GM18505 (cell line): ENCODE results near the gene CYSTM1.
"Not testable (repeated sequence)": the region's sequence is repeated elsewhere in the genome, so short reads cannot be mapped to it uniquely, and the experiment has no call there.

Source experiments
- ATAC-seq: cut with Tn5 transposase; IDR thresholded peaks from one replicate; pipeline ENCODE4 v1.9.1; 2021; ENCODE audit not compliant: unreplicated experiment
- POLR2A ChIP-seq: IDR thresholded peaks from 4 replicates; pipeline ENCODE4 v1.6.1; 2011; ENCODE audit warnings: borderline replicate concordance; ENCODE audit not compliant: insufficient read depth, insufficient read length; ENCODE audit errors: extremely low read depth

CYSTM1 gene

DNA sequence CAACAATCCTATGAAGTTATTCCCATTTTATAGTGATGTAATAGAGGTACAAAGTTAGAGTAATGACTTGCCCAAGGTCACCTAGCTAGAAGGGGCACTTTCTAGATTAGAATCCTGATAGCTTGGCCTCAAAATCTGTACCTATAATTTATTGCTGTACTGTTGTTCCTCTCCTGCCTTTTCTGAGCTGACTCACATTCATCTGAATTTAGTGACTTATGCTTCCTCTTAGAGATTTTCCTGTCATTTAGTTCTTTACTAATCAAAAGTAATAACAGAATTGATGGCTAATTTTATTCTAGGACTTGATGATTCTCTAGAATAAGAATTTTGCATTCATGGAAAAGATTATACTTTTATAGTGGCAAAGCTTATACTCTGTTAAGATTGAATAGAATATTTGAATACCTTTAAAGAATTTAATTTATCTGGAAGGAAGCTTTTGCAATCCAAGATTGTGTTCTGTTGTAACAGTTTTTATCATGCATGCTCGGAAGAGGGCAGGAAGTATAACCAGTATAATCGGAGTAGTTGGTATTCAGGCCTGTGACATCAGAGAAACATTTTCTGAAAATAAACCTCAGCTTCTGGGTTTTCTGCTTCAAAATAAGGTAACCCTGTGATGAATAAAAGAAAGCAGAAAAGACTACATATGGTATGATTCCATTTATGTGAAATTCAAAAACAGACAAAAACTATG, 21.3 kb downstream of the CYSTM1 start:
- no peak for TF ChIP-seq POLR2A
- ATAC-seq, result no peak

DNA sequence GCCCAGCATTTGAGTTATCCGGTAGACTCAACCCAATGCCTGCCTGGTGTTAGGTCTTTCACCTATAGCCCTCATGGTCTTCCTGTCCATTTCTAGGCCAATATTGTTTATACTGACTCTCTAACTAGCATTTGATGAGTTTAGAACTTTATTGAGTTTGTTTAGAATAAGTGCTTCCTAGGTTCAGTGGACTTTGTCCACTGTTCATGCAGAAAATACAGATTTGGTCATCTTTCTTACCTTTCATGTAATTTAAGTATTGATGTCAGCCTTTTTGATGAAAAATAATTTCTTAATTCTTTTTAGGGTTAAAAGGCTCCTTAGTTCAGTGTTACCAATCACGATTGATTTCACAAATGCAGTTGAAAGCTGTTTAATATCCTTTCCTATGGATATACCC, 22.0 kb downstream of the CYSTM1 start:
- no peak for ATAC-seq
- no peak for TF ChIP-seq POLR2A

DNA sequence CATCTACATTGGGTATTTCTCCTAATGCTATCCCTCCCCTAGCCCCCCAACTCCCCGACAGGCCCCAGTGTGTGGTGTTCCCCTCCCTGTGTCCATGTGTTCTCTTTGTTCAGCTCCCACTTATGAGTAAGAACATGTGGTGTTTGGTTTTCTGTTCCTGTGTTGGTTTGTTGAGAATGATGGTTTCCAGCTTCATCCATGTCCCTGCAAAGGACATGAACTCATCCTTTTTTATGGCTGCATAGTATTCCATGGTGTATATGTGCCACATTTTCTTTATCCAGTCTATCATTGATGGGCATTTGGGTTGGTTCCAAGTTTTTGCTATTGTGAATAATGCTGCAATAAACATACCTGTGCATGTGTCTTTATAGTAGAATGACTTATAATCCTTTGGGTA, 23.9 kb downstream of the CYSTM1 start:
- ATAC-seq, result not testable (repeated sequence)

DNA sequence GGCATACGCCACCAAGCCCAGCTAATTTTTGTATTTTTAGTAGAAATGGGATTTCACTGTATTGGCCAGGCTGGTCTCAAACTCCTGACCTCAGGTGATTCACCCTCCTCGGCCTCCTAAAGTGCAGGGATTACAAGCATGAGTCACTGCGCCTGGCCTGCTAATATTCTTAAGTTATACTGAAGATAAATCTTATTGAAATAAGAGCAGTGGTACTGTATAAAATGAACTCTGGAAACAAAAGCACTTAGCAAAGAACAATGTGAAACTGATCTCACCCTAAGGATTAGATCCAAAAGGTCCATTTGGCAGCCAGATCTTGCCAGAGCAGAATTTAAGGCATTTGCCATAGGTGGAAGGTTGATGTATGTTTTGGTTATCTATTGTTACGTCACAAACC, 27.1 kb downstream of the CYSTM1 start:
- ATAC-seq, result no peak
- TF ChIP-seq POLR2A, result no peak

DNA sequence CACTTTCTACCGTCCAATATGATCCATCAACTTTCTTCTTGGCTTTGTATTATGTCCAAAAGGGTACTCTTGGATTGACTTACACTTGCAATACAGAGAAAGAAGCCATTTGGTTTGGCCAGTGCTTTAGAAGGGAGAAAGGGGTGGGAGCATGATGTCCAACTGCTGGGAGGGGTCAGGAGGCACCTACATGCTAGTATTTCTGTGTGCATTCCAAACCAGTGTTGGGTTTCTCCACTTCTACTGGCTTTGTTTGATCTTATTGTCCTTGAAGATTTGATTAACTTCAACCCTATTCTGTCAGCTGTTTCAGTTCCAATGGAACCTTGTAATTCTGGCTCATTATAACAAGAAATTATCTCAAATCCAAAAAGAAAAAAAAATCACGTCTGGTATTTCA, 27.6 kb downstream of the CYSTM1 start:
- no peak for TF ChIP-seq POLR2A

DNA sequence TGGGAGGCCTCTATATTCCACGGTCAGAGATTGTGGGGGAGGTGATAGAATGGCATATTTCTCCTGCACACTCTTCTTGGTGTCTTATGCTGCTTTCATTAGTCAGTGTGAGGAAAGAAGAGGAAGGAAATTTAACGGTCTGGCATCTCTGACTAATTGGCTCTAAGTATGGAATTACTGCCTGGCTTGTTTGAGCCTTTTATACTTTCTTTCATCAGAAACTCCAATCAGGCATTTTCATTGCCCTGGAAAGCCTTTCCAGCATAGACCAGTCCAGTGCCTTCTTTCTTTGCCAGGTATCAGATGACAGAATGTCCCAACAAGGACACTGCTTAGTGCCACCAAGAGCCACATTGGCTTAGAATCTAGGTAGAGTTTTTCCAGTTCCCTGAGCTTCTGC, 30.2 kb downstream of the CYSTM1 start:
- no peak for ATAC-seq
- TF ChIP-seq POLR2A, result no peak

More for the DNA sequence above, 27.6 kb downstream of the CYSTM1 start:
- no peak for ATAC-seq

DNA sequence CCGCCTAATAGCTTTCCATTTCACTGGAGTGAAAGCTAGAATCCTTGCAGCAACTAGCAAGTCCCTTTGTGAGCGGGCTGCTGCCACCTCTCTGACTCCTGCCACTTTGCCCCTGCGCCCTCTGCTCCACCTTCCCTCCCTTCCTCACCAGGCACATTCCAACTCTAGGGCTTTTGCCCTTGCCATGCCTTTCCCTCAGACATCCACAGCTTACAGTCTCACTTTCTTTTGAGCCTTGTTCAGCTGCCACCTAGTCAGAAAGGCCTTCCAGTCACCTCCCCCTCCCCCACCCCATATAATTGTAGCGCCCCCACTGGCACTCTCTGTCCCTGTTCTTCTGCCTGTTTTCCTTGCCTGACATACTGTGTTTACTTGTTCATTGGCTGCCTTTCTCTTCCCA, 31.0 kb downstream of the CYSTM1 start:
- no peak for ATAC-seq
- TF ChIP-seq POLR2A, result no peak

DNA sequence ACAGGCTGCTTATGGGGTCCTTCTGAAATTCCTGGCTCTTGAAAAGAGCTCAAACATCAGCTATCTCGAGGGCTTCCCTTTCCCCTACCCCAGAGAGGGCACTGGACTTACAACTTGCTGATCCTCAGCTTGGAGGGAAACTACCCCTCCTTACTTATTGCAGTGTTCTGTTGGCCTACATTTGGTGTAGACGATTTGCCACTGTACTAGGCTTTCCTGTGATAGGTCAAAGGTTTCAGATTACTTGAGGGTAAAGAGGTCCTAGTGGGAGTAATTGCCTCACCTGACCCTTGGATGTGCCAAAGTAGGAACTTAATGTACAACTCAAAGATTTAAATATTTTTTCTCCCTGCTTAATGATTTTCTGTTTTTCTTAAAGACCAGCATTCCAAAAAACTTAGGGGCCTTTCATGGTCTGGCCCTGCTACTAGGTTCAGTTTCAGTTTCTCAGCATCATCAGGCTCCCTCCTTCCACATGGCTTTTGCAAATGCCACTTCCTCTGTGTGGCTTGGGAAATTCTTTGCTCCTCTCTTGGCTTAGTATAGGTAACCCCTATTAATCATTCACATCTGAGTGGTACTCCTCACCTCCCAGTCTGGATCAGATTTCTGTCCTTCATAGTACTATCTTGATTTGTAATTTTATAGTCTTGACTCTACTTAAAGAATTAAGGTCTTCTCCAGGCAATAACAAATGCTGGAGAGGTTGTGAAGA, 32.4 kb downstream of the CYSTM1 start:
- TF ChIP-seq POLR2A, result no peak
- no peak for ATAC-seq

DNA sequence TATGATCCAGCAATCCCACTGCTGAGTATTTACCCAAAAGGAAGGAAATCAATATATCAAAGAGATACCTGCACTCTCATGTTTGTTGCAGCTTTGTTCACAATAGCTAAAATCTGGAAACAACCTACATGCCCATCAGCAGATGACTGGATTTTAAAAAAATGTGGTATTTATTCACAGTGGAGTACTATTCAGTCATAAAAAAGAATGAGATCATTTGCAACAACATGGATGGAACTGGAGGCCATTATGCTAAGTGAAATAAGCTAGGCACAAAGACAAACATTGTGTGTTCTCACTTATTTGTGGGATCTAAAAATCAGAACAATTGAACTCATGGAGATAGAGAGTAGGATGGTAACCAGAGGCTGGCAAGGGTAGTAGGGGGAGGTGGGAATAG, 33.1 kb downstream of the CYSTM1 start:
- no peak for ATAC-seq

DNA sequence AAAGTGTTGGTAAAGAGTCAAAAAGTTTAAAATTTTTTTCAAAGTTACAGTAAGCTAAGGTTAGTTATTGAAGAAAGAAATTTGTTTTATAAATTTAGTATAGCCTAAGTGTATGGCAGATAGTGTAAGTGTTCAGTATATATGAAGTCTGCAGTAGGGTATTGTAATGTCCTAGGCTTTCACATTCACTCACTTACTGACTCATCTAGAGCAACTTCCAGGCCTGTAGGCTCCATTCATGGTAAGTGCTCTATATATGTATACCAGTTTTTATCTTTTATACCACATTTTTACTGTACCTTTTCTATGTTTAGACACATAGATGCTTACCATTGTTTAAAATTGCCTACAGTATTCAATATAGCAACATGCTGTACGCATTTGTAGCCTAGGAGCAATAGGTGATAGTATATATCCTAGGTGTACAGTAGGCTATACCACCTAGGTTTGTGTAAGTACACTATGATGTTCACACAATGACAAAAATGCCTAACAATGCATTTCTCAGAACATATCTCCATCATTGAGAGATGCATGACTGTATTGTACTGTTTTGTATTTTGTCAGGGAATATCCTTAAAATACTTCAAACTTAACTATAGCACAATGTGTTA, 38.5 kb downstream of the CYSTM1 start:
- TF ChIP-seq POLR2A, result no peak
- ATAC-seq, result peak; percentile 83

More for the DNA sequence above, 33.1 kb downstream of the CYSTM1 start:
- no peak for TF ChIP-seq POLR2A

DNA sequence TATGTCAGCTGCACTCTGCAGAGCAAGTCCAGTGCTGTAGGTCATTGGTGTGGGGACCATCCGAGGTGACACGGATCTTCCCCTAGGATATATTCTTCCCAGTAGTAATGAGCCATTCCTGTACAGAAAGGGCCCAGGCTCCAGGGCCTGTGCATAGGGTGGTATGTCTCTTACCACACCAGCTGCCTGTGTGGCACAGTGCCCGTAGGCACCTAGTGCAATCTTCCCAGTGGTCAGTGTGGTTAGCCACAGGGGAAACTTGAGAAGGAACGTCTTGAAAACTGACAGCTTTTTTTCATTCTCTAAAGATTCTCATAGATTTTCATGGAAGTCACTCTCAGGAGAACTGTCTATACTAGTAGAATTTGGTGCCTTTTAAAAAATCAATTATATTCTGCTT, 39.8 kb downstream of the CYSTM1 start:
- TF ChIP-seq POLR2A, result no peak
- no peak for ATAC-seq

DNA sequence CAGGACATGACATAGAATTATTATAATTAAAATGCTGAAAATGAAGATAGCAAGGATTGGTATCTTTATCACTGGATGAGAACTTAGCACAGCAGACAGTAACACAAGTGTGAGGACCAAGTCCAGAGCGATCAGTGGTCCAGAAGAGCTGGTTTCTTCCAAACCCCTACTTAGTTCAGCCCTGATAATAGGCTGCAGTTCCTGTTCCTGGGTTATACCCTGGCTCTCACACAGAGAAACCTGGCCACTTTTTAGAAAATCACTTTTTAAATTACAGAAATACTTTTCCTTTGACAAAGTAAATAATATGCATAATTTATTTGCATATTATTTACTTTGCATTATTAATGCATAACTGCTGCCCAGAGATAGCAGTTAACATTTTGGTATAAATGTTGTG, 40.3 kb downstream of the CYSTM1 start:
- no peak for TF ChIP-seq POLR2A
- no peak for ATAC-seq

DNA sequence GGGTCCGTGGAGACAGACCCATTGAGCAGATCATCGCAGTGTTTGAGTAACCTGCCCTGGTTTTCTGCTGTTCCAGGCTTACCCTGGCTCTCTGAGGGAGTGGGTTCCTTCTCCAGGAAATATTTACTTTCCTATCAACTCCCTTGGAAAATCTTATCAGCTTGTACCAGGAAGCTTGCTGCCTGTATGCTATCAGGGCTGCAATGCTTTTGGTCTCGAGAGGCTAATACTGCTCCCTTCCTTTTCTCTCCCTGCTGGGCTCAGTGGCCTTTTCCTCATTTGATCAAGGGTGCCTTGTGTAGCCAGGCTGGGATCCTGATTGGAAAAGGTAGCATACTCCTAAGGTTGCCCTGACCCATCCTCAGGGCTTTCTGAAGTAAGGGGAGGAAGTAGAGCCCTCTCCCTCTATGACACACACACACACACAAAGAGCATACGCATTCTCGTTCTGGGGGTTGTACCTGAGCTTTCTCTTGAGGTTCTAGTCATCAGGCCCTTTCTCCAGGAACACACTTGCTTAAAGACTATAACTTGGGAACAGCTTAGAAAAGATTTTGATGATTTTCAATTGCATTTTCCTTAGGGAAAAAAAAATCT, 41.6 kb downstream of the CYSTM1 start:
- no peak for TF ChIP-seq POLR2A
- ATAC-seq, result no peak
